GM23248 (cell line): Measurements from ENCODE around the gene SLC15A4. TPM values are rescaled to one million over a fixed set of nuclear protein-coding genes. Genes with fewer than 3 reads are reported as not detected.

Experiments used
- DNase-seq: peaks from one replicate; pipeline ENCODE4 v3.0.0-alpha.2; 2015
- H2AFZ ChIP-seq: fragments of 200-600 bp; sonication (generic); 2 replicates; pipeline ENCODE4 v1.6.1; 2016; ENCODE audit warnings: antibody characterized with exemption
- H3F3A ChIP-seq: fragments of 200-600 bp; sonication (generic); 2 replicates; pipeline ENCODE4 v1.6.1; 2016; ENCODE audit warnings: mild to moderate bottlenecking, antibody characterized with exemption, mixed run types; ENCODE audit not compliant: insufficient read depth
- H3K27ac ChIP-seq: fragments of 200-600 bp; sonication (generic); 2 replicates; pipeline ENCODE4 v1.5.1; 2016; ENCODE audit warnings: mild to moderate bottlenecking
- H3K27me3 ChIP-seq: fragments of 200-600 bp; sonication (generic); replicated peaks from 2 replicates; pipeline ENCODE4 v1.6.1; 2016; ENCODE audit warnings: mild to moderate bottlenecking; ENCODE audit not compliant: insufficient read depth
- H3K36me3 ChIP-seq: fragments of 200-600 bp; sonication (generic); 2 replicates; pipeline ENCODE4 v1.6.1; 2016; ENCODE audit warnings: low read depth, mild to moderate bottlenecking
- H3K4me1 ChIP-seq: fragments of 200-600 bp; sonication (generic); 2 replicates; pipeline ENCODE4 v1.6.1; 2016; ENCODE audit warnings: mild to moderate bottlenecking; ENCODE audit not compliant: insufficient read depth
- H3K4me2 ChIP-seq: fragments of 200-600 bp; sonication (generic); one replicate; pipeline ENCODE4 v1.6.1; 2016; ENCODE audit warnings: mild to moderate bottlenecking; ENCODE audit not compliant: unreplicated experiment
- H3K4me3 ChIP-seq: fragments of 200-600 bp; sonication (generic); 2 replicates; pipeline ENCODE4 v1.5.1; 2016; ENCODE audit warnings: mild to moderate bottlenecking
- H3K79me2 ChIP-seq: fragments of 200-600 bp; sonication (generic); 2 replicates; pipeline ENCODE4 v1.6.1; 2016; ENCODE audit warnings: mild to moderate bottlenecking; ENCODE audit not compliant: insufficient read depth
- H3K9ac ChIP-seq: fragments of 200-600 bp; sonication (generic); 2 replicates; pipeline ENCODE4 v1.6.1; 2016; ENCODE audit warnings: mild to moderate bottlenecking
- H3K9me2 ChIP-seq: fragments of 200-600 bp; sonication (generic); 2 replicates; pipeline ENCODE4 v1.6.1; 2016; ENCODE audit warnings: mixed run types, mild to moderate bottlenecking, moderate library complexity; ENCODE audit not compliant: insufficient read depth
- H3K9me3 ChIP-seq: fragments of 200-600 bp; sonication (generic); one replicate; pipeline ENCODE4 v1.6.1; 2017; ENCODE audit warnings: low read depth
- H4K20me1 ChIP-seq: fragments of 200-600 bp; sonication (generic); 2 replicates; pipeline ENCODE4 v1.6.0; 2016; ENCODE audit not compliant: insufficient read depth
- EZH2 ChIP-seq: fragments of 200-600 bp; sonication (generic); IDR thresholded peaks from 2 replicates; pipeline ENCODE4 v1.6.1; 2018; ENCODE audit warnings: antibody characterized with exemption, mild to moderate bottlenecking; ENCODE audit not compliant: insufficient read depth, poor library complexity, severe bottlenecking
- EZH2phosphoT487 ChIP-seq: fragments of 200-600 bp; sonication (generic); IDR thresholded peaks from 2 replicates; pipeline ENCODE4 v1.6.1; 2018; ENCODE audit warnings: antibody characterized with exemption, moderate library complexity, mild to moderate bottlenecking, low read depth; ENCODE audit not compliant: insufficient read depth
- WGBS, 2 experiments: methylation state at CpG; one replicate each; pipeline ENCODE4 v1.1.6; 2015 to 2017; ENCODE audit warnings: low lambda C conversion rate in 2 of 2, low coverage in 1 of 2; ENCODE audit errors: missing lambda C conversion rate in 2 of 2; 5-methylcytosine and 5-hydroxymethylcytosine counted together
- in situ Hi-C: fragments of 300-500 bp; cut with MboI; formaldehyde crosslinking; loops from 2 replicates; pipeline ENCODE4 v1.15.0; 2020
- polyA plus RNA-seq: library from polyadenylated mRNA; unstranded; fragments of >200 nt; fragmentation: Nextera tagmentation; extraction: Ambion mirVana; gene quantifications from 2 replicates; pipeline ENCODE4 v1.2.1, GENCODE V29; 2016
- total RNA-seq: library from RNA; depleted of rRNA; stranded (reverse); fragments of >200 nt; shearing (Covaris generic); gene quantifications from 2 replicates; pipeline ENCODE4 v1.2.3, GENCODE V29; 2014

The SLC15A4 gene
- total and polyA plus RNA-seq, 2 experiments from 2014 or later, result 5.7 to 50.3 TPM

- no peak overlapping the region for H3K9ac ChIP-seq
- H3K9me3 ChIP-seq, result no peaks in the 10 kb centered on the region
- DNase-seq, result no peak
- no peaks in the 10 kb centered on the region for H3K79me2 ChIP-seq
- H3K36me3 ChIP-seq, result no peaks in the 10 kb centered on the region
- no peaks in the 10 kb centered on the region for H3K4me1 ChIP-seq
- 20 to 26% methylated on average over 9 of the region's 9 CpGs for WGBS, 2 experiments
- no peaks in the 10 kb centered on the region for H3K27me3 ChIP-seq
- TF ChIP-seq EZH2, result no peak
- TF ChIP-seq EZH2phosphoT487, result no peak
- in situ Hi-C loops, result no loop called here
- H3K9me2 ChIP-seq, result no peaks in the 10 kb centered on the region
- H3K4me2 ChIP-seq, result no peak overlapping the region
- H2AFZ ChIP-seq, result no peak overlapping the region
- no peak overlapping the region for H3K4me3 ChIP-seq
- no peak overlapping the region for H3K27ac ChIP-seq
- no peaks in the 10 kb centered on the region for H3F3A ChIP-seq
- H4K20me1 ChIP-seq, result no peaks in the 10 kb centered on the region
These were observed 33.5 kb upstream of the SLC15A4 start for GRCh38 chr12:128857133-128857763.

DNA sequence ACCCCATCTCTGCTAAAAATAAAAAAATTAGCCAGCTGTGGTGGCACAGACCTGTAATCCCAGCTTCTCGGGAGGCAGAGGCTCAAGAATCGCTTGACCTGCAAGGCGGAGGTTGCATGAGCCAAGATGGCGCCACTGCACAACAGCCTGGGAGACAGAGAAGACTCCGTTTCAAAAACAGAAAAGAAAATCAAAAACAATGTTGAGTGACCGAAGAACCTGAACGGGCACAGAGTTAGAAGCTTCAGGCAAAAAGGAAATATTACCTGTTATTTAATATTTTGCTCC, 33.0 kb upstream of the SLC15A4 start:
- in situ Hi-C loops, result no loop called here
- H3K79me2 ChIP-seq, result no peaks in the 10 kb centered on the region
- 45 to 50% methylated on average over 7 of the region's 7 CpGs for WGBS, 2 experiments

DNA sequence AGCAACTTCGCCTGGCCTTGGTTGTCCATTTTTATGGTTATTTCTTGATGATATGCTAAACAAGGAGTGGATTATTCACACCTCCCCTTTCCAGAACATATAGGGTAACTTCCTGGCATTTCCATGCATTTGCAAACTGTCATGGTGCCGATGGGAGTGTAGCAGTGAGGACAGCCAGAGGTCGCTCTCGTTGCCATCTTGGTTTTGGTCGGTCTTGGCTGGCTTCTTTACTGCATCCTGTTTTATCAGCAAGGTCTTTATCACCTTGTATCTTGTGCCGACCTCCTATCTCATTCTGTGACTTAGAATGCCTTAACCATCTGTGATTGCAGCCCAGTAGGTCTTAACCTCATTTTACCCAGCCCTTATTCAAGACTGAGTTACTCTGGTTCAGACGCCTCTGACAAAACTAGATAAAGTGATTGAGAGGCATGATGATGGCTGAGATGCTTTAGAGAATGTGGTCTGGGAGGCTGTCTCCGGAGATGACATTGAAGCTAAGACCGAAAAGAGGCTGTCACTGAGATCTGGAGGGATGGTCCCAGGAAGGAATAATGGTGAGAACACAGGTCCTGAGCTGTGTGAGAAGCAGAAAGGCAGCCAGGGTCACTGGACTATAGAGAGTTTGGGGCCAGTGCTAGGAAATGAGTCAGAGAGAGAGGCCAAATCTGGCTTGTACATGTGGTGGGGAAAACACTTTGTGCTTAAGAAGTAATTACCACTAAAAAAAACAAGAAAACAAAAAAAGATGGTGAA, 32.5 kb upstream of the SLC15A4 start:
- in situ Hi-C loops, result no loop called here
- WGBS, 2 experiments, result 39 to 42% methylated on average over 9 of the region's 9 CpGs
- no peak overlapping the region for H3K9ac ChIP-seq
- no peaks in the 10 kb centered on the region for H3K36me3 ChIP-seq
- H3K27me3 ChIP-seq, result no peaks in the 10 kb centered on the region
- no peaks in the 10 kb centered on the region for H3K4me1 ChIP-seq
- no peak overlapping the region for H3K4me2 ChIP-seq
- no peaks in the 10 kb centered on the region for H3K79me2 ChIP-seq
- no peak overlapping the region for H3K27ac ChIP-seq
- TF ChIP-seq EZH2phosphoT487 (no peak), EZH2 (no peak)
- no peak overlapping the region for H3K4me3 ChIP-seq
- H4K20me1 ChIP-seq, result no peaks in the 10 kb centered on the region
- H3K9me3 ChIP-seq, result no peaks in the 10 kb centered on the region
- DNase-seq, result no peak
- H3K9me2 ChIP-seq, result no peaks in the 10 kb centered on the region
- no peak overlapping the region for H2AFZ ChIP-seq
- no peaks in the 10 kb centered on the region for H3F3A ChIP-seq

More for the DNA sequence above, 33.0 kb upstream of the SLC15A4 start:
- Histone ChIP-seq H4K20me1 (no peaks in the 10 kb centered on the region), H3K9me3 (no peaks in the 10 kb centered on the region), H3K4me1 (no peaks in the 10 kb centered on the region), H2AFZ (no peak overlapping the region), H3K4me3 (no peak overlapping the region), H3K4me2 (no peak overlapping the region), H3K27ac (no peak overlapping the region), H3K9me2 (no peaks in the 10 kb centered on the region), H3K36me3 (no peaks in the 10 kb centered on the region), H3K9ac (no peak overlapping the region), H3F3A (no peaks in the 10 kb centered on the region), H3K27me3 (no peaks in the 10 kb centered on the region)
- DNase-seq, result no peak
- TF ChIP-seq EZH2 (no peak), EZH2phosphoT487 (no peak)

DNA sequence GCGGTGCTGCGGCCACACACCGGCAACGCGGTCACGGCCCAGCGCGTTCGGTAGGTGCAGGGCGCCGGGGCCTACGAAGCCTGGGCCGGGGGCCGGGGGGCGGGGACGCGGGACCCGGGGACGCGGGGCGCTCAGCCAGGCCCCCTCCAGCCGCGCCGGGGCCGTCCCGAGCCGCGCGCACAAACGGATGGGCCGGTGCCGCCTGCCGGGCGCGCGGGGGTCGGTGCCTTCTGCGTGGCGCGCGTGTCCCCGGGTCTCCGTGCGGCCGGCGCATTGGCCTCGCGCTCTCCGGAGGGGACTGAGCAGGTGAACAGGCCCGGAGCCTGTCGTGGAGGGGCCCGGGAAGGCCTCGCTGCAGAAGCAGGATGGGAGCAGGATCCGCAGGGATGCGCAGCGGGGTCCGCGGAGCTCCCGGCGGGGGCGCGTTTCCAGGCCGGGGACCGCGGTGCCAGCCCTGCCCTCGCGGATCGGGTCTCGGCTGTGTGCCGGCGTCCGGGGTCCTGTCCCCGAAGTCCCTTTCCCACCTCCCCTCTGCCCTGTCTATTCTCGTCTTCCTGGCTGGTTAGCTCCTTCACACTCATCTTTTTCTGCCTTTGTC, 29.9 kb upstream of the SLC15A4 start:
- TF ChIP-seq EZH2phosphoT487 (no peak), EZH2 (no peak)
- 6% methylated on average over 53 to 61 of the region's 74 CpGs for WGBS, 2 experiments

More for the DNA sequence above, 29.9 kb upstream of the SLC15A4 start:
- DNase-seq, result no peak
- H3K9ac ChIP-seq, result no peak overlapping the region
- no peak overlapping the region for H3K4me2 ChIP-seq
- no peaks in the 10 kb centered on the region for H4K20me1 ChIP-seq
- H3K4me3 ChIP-seq, result no peak overlapping the region
- in situ Hi-C loops, result no loop called here
- no peak overlapping the region for H3K27ac ChIP-seq
- H3K4me1 ChIP-seq, result no peaks in the 10 kb centered on the region
- H3K9me3 ChIP-seq, result no peaks in the 10 kb centered on the region
- H3K36me3 ChIP-seq, result no peaks in the 10 kb centered on the region
- H3K9me2 ChIP-seq, result no peaks in the 10 kb centered on the region
- no peaks in the 10 kb centered on the region for H3F3A ChIP-seq
- no peaks in the 10 kb centered on the region for H3K27me3 ChIP-seq
- no peaks in the 10 kb centered on the region for H3K79me2 ChIP-seq
- H2AFZ ChIP-seq, result no peak overlapping the region
